HCT116 (cell line): ENCODE measurements around the gene CATSPERB. TPM values are rescaled to one million over a fixed set of nuclear protein-coding genes. Genes with fewer than 3 reads are reported as not detected.
A peak's percentile ranks its signal among the peaks of the same experiment; 100 is the strongest.
"Not testable (repeated sequence)": the region's sequence is repeated elsewhere in the genome, so short reads cannot be mapped to it uniquely, and the experiment has no call there.

Experiments used
- ATAC-seq: fragments of 200-7000 bp; cut with Tn5 transposase; 2 replicates; pipeline ENCODE4 v1.9.1; 2020; ENCODE audit warnings: mild to moderate bottlenecking, moderate library complexity
- BruUV-seq: library from RNA; stranded (reverse); fragments of 400-500 nt; replicated peaks from 2 replicates; lab custom pipeline; 2021; lab: Mats Ljungman, UMichigan
- CTCF ChIA-PET: fragments of 300-600 bp; sonication (Branson Sonifier 250); formaldehyde crosslinking; loops from one replicate; lab custom pipeline; 2021; ENCODE audit warnings: antibody characterized with exemption; lab: Charles Lee
- POLR2A ChIA-PET: fragments of 300-600, 350-600 bp; sonication (Branson Sonifier 250); formaldehyde crosslinking; loops from one replicate; lab custom pipeline; 2021; ENCODE audit warnings: antibody characterized with exemption; lab: Charles Lee
- RAD21 ChIA-PET, 2 experiments: fragments of 300-600 bp; sonication (Branson Sonifier 250); formaldehyde crosslinking; loops; one replicate each; lab custom pipeline; 2023; ENCODE audit warnings: low total read pairs in 2 of 2; ENCODE audit not compliant: uncharacterized antibody in 2 of 2, unreplicated experiment in 2 of 2, low non-redundant PET in 1 of 2; lab: Charles Lee
- DNase-seq: peaks from one replicate; pipeline ENCODE4 v3.0.0-alpha.2; 2010; ENCODE audit warnings: low read depth, low spot score
- H2AFZ ChIP-seq: fragments of 200-600 bp; shearing (Covaris generic), sonication (generic); 2 replicates; pipeline ENCODE4 v1.6.1; 2017; ENCODE audit warnings: low read depth, mixed run types, mixed read lengths, antibody characterized with exemption, low read length; ENCODE audit not compliant: poor library complexity, severe bottlenecking
- H3K27ac ChIP-seq: 2 replicates; pipeline ENCODE4 v1.5.1; 2012; ENCODE audit warnings: low read depth, low read length
- H3K27me3 ChIP-seq: fragments of 200-600 bp; sonication (generic); 2 replicates; pipeline ENCODE4 v1.6.1; 2016; ENCODE audit warnings: mixed run types, low read length, mixed read lengths; ENCODE audit not compliant: insufficient read depth
- H3K36me3 ChIP-seq, 2 experiments: fragments of 200-500 bp in 1 of 2; fragments of 200-600 bp in 1 of 2; sonication (Bioruptor generic) in 1 of 2; sonication (generic) in 1 of 2; 2 replicates each; pipeline versions ENCODE4 v1.5.1 to v1.6.1; 2014 to 2016; ENCODE audit warnings: low read length in 2 of 2, inconsistent platforms in 1 of 2, mixed read lengths in 1 of 2, mixed run types in 1 of 2; ENCODE audit not compliant: insufficient read depth in 2 of 2, control insufficient read depth in 1 of 2
- H3K4me1 ChIP-seq, 2 experiments: fragments of 200-600 bp in 1 of 2; sonication (generic) in 1 of 2; 2 replicates each; pipeline versions ENCODE4 v1.5.1 to v1.6.1; 2012 to 2017; ENCODE audit warnings: low read length in 2 of 2, inconsistent platforms in 1 of 2, mild to moderate bottlenecking in 1 of 2, mixed read lengths in 1 of 2, mixed run types in 1 of 2, moderate library complexity in 1 of 2; ENCODE audit not compliant: insufficient read depth in 2 of 2, control insufficient read depth in 1 of 2
- H3K4me2 ChIP-seq: fragments of 200-600 bp; sonication (generic); 2 replicates; pipeline ENCODE4 v1.6.1; 2017; ENCODE audit warnings: mixed run types, low read length, mixed read lengths
- H3K4me3 ChIP-seq, 2 experiments: fragments of 200-600 bp in 1 of 2; sonication (generic) in 1 of 2; replicated peaks in 1 of 2; 2 replicates each; pipeline ENCODE4 v1.5.1; 2011 to 2016; ENCODE audit warnings: low read length in 2 of 2, control low read depth in 1 of 2, low read depth in 1 of 2, mild to moderate bottlenecking in 1 of 2, mixed read lengths in 1 of 2, mixed run types in 1 of 2
- H3K79me2 ChIP-seq: fragments of 200-600 bp; sonication (generic); 2 replicates; pipeline ENCODE4 v1.6.1; 2017; ENCODE audit warnings: mild to moderate bottlenecking, mixed run types, low read length, moderate library complexity, mixed read lengths; ENCODE audit not compliant: insufficient read depth
- H3K9ac ChIP-seq: fragments of 200-600 bp; sonication (generic); 2 replicates; pipeline ENCODE4 v1.6.1; 2016; ENCODE audit warnings: low read length, mixed read lengths
- H3K9me2 ChIP-seq: fragments of 200-600 bp; sonication (generic), shearing (Covaris generic); 2 replicates; pipeline ENCODE4 v1.6.1; 2017; ENCODE audit warnings: mixed run types, mild to moderate bottlenecking, moderate library complexity; ENCODE audit not compliant: insufficient read depth
- H3K9me3 ChIP-seq, 2 experiments: fragments of 200-500 bp in 1 of 2; fragments of 200-600 bp in 1 of 2; sonication (Bioruptor generic) in 1 of 2; sonication (generic) in 1 of 2; 2 replicates each; pipeline ENCODE4 v1.6.1; 2014 to 2017; ENCODE audit warnings: low read length in 2 of 2, mixed read lengths in 2 of 2, inconsistent platforms in 1 of 2, low read depth in 1 of 2, mild to moderate bottlenecking in 1 of 2, mixed run types in 1 of 2, moderate library complexity in 1 of 2; ENCODE audit not compliant: control insufficient read depth in 1 of 2, insufficient read depth in 1 of 2
- H4K20me1 ChIP-seq: fragments of 200-600 bp; sonication (generic), shearing (Covaris generic); 2 replicates; pipeline ENCODE4 v1.6.1; 2017; ENCODE audit warnings: mixed run types, mild to moderate bottlenecking, moderate library complexity; ENCODE audit not compliant: insufficient read depth
- CBX3 ChIP-seq: IDR thresholded peaks from 2 replicates; pipeline ENCODE4 v1.6.1; 2012; ENCODE audit warnings: low read depth
- RAD21 ChIP-seq: IDR thresholded peaks from 2 replicates; pipeline ENCODE4 v1.6.1; 2012; ENCODE audit warnings: low read depth, mild to moderate bottlenecking
- SP1 ChIP-seq: IDR thresholded peaks from 2 replicates; pipeline ENCODE4 v1.6.1; 2012; ENCODE audit warnings: low read depth
- intact Hi-C: fragments of 100-400 bp; cut with micrococcal nuclease; formaldehyde crosslinking; loops from 2 replicates; pipeline ENCODE4 v1.10.0; 2022
- total RNA-seq: library from RNA; stranded (reverse); gene quantifications from one replicate; pipeline ENCODE4 v1.2.1, GENCODE V29; 2021; ENCODE audit not compliant: unreplicated experiment
- TF ChIP-seq, protein P1 (sequence below): IDR thresholded peaks from 2 replicates; pipeline ENCODE4 v1.6.1; 2012
- TF ChIP-seq, protein P2 (sequence below): IDR thresholded peaks from 2 replicates; pipeline ENCODE4 v1.6.1; 2011; ENCODE audit warnings: mild to moderate bottlenecking, low read length, moderate library complexity; ENCODE audit not compliant: insufficient replicate concordance; ENCODE audit errors: extremely low read depth

CATSPERB gene
- total RNA-seq, 1 experiment from 2014 or later: 0.74 TPM

DNA sequence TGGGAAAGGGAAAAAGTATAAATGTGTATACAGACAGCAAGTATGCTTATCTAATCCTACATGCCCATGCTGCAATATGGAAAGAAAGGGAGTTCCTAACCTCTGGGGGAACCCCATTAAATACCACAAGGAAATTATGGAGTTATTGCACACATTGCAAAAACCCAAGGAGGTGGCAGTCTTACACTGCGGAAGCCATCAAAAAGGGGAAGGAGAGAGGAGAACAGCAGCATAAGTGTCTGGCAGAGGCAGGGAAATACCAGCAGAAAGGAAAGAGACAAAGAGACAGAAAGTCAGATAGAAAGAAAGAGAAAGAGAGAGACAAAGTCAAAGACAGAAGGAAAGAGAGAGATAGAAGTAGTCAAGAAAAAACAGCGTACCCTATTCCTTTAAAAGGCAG is 64.8 kb downstream of the CATSPERB start:
- H3K4me1 ChIP-seq, BruUV-seq, H3K27me3 ChIP-seq, H3K79me2 ChIP-seq, intact Hi-C loops, H3K9ac ChIP-seq, H4K20me1 ChIP-seq, H3K9me2 ChIP-seq, H3K4me2 ChIP-seq, RAD21 ChIA-PET, H3K27ac ChIP-seq, DNase-seq, H2AFZ ChIP-seq, POLR2A ChIA-PET, H3K9me3 ChIP-seq, ATAC-seq, H3K4me3 ChIP-seq, CTCF ChIA-PET, H3K36me3 ChIP-seq: not testable (repeated sequence)

DNA sequence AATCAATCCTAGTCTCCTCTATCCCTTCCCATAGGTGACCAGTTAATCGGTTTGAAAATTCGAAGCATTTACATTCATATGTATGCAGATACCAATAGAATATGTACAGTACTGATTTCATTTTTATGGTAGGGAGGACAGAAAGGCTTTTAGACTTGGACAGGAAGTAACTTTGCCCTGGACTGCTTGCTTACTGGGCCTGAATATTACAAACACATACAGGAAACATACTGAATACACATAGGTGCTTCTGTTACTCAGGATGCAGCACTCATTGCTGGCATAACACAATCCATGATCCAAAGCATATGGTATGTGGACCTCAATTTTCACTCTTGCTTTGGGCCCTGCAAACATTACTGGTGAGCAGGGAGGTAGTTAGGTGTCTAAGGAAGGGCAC is 71.1 kb downstream of the CATSPERB start:
- ATAC-seq (no peak), DNase-seq (no peak)
- Histone ChIP-seq H3K4me1 (no peaks in the 10 kb centered on the region), H3K9me2 (no peaks in the 10 kb centered on the region), H3K27ac (no peak overlapping the region), H3K9me3 (no peaks in the 10 kb centered on the region), H3K4me3 (no peak overlapping the region), H4K20me1 (no peaks in the 10 kb centered on the region), H3K9ac (no peak overlapping the region), H3K79me2 (no peaks in the 10 kb centered on the region), H3K27me3 (no peaks in the 10 kb centered on the region), H3K4me2 (no peak overlapping the region), H2AFZ (no peak overlapping the region), H3K36me3 (no peaks in the 10 kb centered on the region)
- intact Hi-C loops: no loop called here
- POLR2A ChIA-PET: no interaction called here
- TF ChIP-seq CBX3 (no peak), RAD21 (no peak)
- TF ChIP-seq, protein P1, sequence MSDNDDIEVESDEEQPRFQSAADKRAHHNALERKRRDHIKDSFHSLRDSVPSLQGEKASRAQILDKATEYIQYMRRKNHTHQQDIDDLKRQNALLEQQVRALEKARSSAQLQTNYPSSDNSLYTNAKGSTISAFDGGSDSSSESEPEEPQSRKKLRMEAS: no peak
- CTCF ChIA-PET: no interaction called here
- BruUV-seq: no TSS peak
- RAD21 ChIA-PET: no interaction called here

DNA sequence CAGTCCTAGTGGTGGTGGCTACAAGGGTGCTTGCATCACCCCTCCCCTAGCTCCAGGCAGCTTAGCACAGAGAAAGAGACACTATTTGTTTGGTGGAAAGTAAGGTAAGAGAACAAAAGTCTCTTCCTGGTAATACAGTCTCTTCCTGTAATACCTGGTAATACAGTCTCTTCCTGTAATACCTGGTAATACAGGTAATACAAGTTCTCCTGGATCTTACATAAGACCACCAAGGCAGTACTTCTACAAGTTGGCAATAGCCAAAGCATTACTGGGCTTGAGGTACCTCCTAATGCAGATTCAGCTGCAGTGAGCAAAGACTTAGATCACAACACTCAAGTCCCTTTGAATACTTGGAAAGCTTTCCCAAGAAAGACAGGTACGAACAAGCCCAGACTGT is 77.0 kb downstream of the CATSPERB start:
- no peak overlapping the region for H3K9ac ChIP-seq
- H2AFZ ChIP-seq: no peak overlapping the region
- no peaks in the 10 kb centered on the region; a peak in 1 of 4 replicates for H3K4me1 ChIP-seq
- H3K27ac ChIP-seq: no peak overlapping the region
- ATAC-seq (no peak), DNase-seq (no peak)
- H3K9me3 ChIP-seq: no peaks in the 10 kb centered on the region
- H3K79me2 ChIP-seq: no peaks in the 10 kb centered on the region
- no peaks in the 10 kb centered on the region for H3K27me3 ChIP-seq
- no TSS peak for BruUV-seq
- POLR2A ChIA-PET: no interaction called here
- TF ChIP-seq SP1: peak; percentile 21; the same call in 1 of the 2 replicates
- TF ChIP-seq, protein P2, sequence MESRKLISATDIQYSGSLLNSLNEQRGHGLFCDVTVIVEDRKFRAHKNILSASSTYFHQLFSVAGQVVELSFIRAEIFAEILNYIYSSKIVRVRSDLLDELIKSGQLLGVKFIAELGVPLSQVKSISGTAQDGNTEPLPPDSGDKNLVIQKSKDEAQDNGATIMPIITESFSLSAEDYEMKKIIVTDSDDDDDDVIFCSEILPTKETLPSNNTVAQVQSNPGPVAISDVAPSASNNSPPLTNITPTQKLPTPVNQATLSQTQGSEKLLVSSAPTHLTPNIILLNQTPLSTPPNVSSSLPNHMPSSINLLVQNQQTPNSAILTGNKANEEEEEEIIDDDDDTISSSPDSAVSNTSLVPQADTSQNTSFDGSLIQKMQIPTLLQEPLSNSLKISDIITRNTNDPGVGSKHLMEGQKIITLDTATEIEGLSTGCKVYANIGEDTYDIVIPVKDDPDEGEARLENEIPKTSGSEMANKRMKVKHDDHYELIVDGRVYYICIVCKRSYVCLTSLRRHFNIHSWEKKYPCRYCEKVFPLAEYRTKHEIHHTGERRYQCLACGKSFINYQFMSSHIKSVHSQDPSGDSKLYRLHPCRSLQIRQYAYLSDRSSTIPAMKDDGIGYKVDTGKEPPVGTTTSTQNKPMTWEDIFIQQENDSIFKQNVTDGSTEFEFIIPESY: no peak
- no peaks in the 10 kb centered on the region for H3K9me2 ChIP-seq
- CTCF ChIA-PET: no interaction called here
- H3K4me2 ChIP-seq: no peak overlapping the region
- no peaks in the 10 kb centered on the region for H3K36me3 ChIP-seq
- intact Hi-C loops: loop anchor here (5.0 kb wide), 1 partner anchor 342 kb away; no protein-coding TSS in a partner anchor
- no peak overlapping the region for H3K4me3 ChIP-seq
- H4K20me1 ChIP-seq: no peaks in the 10 kb centered on the region
- RAD21 ChIA-PET: no interaction called here
